G401 (cell line): ENCODE measurements around the gene PIGA. TPM values are rescaled to one million over a fixed set of nuclear protein-coding genes. Genes with fewer than 3 reads are reported as not detected.
"Not testable (repeated sequence)": the region's sequence is repeated elsewhere in the genome, so short reads cannot be mapped to it uniquely, and the experiment has no call there.

Source experiments
- DNase-seq: peaks from one replicate; pipeline ENCODE4 v3.0.0-alpha.2; 2015; ENCODE audit warnings: low spot score
- in situ Hi-C: cut with HindIII; loops from 2 replicates; pipeline ENCODE4 v1.10.0; 2016; ENCODE audit warnings: low sequenced_read_pairs, mixed read lengths
- total RNA-seq: library from RNA; depleted of rRNA; stranded (reverse); fragments of >200 nt; shearing (Covaris generic); gene quantifications from 2 replicates; pipeline ENCODE4 v1.2.3, GENCODE V29; 2014

Gene PIGA
- total RNA-seq, 1 experiment from 2014 or later, result 24.3 TPM

- DNase-seq, result no peak
- in situ Hi-C loops, result no loop called here
Observed at GRCh38 chrX:15322472-15322871, 12.9 kb downstream of the PIGA start.

- no peak for DNase-seq
- in situ Hi-C loops, result no loop called here
Observed at GRCh38 chrX:15322072-15322471, 13.3 kb downstream of the PIGA start.

GRCh38 chrX:15321447-15321846 lies 13.9 kb downstream of the PIGA start:
- no peak for DNase-seq
- in situ Hi-C loops, result no loop called here

GRCh38 chrX:15320297-15320696 lies 15.0 kb downstream of the PIGA start:
- in situ Hi-C loops, result no loop called here
- DNase-seq, result no peak

- no peak for DNase-seq
- in situ Hi-C loops, result no loop called here
Observed at GRCh38 chrX:15319075-15319474, 16.2 kb downstream of the PIGA start.

- in situ Hi-C loops, result no loop called here
- DNase-seq, result no peak
Observed at GRCh38 chrX:15315509-15315908, 19.8 kb downstream of the PIGA start, which contains the start of gene ASB11. ASB11 (minus strand) TSS chrX:15315640; CDS start chrX:15315605, 35 bp downstream.

GRCh38 chrX:15314472-15314871 lies 20.9 kb downstream of the PIGA start:
- in situ Hi-C loops, result no loop called here
- DNase-seq, result no peak

- no peak for DNase-seq
- in situ Hi-C loops, result no loop called here
Observed at GRCh38 chrX:15311119-15311518, 24.2 kb downstream of the PIGA start.

GRCh38 chrX:15310117-15310516 lies 25.2 kb downstream of the PIGA start:
- DNase-seq, result peak; percentile 4
- in situ Hi-C loops, result no loop called here

- DNase-seq, in situ Hi-C loops: not testable (repeated sequence)
Observed at GRCh38 chrX:15305899-15306298, 29.4 kb downstream of the PIGA start.

GRCh38 chrX:15301924-15302323 lies 33.4 kb downstream of the PIGA start:
- in situ Hi-C loops, result no loop called here
- DNase-seq, result no peak

GRCh38 chrX:15299941-15300851 lies 35.1 kb downstream of the PIGA start:
- in situ Hi-C loops, result no loop called here
- DNase-seq, result peak; percentile 19

GRCh38 chrX:15298780-15299179 lies 36.5 kb downstream of the PIGA start:
- in situ Hi-C loops, result no loop called here
- DNase-seq, result no peak

GRCh38 chrX:15298201-15298600 lies 37.1 kb downstream of the PIGA start:
- DNase-seq, result no peak
- in situ Hi-C loops, result no loop called here

GRCh38 chrX:15293451-15293850 lies 41.9 kb downstream of the PIGA start:
- in situ Hi-C loops, result no loop called here
- DNase-seq, result no peak

GRCh38 chrX:15292861-15293260 lies 42.5 kb downstream of the PIGA start:
- no peak for DNase-seq
- in situ Hi-C loops, result no loop called here

GRCh38 chrX:15277604-15278003 lies 57.7 kb downstream of the PIGA start:
- in situ Hi-C loops, result no loop called here
- no peak for DNase-seq

GRCh38 chrX:15274946-15275345 lies 60.4 kb downstream of the PIGA start:
- in situ Hi-C loops, result no loop called here
- DNase-seq, result no peak

- in situ Hi-C loops, DNase-seq: not testable (repeated sequence)
Observed at GRCh38 chrX:15273275-15273674, 62.0 kb downstream of the PIGA start.

- no peak for DNase-seq
- in situ Hi-C loops, result no loop called here
Observed at GRCh38 chrX:15271757-15272156, 63.6 kb downstream of the PIGA start.
